Measurements from ENCODE around the gene EIF2S3. TPM values are rescaled to one million over a fixed set of nuclear protein-coding genes. Genes with fewer than 3 reads are reported as not detected.

The EIF2S3 gene
- total and polyA plus RNA-seq, 2 of the 4 experiments (the other 2 are of a cell fraction): 97.9 to 416 TPM

DNA sequence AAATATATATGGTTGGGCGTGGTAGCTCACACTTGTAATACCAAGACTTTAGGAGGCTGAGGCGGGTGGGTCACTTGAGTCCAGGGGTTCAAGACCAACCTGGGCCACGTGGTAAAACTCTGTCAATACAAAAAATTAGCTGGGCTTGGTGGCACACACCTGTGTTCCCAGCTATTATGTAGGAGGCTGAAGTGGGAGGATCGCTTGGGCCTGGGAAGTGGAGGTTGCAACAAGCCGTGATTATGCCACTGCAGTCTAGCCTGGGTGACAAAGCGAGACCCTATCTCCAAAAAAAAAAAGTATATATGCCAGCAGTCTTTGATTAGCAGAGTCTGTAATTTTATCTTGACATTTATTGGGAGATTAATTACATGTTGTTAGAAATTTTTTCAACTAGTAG lies 8.7 kb downstream of the EIF2S3 start:
- Histone ChIP-seq H2BK15ac (ENCODE audit: low read depth, low read length) (no peak overlapping the region), H3K27me3 (ENCODE audit: control insufficient read depth, insufficient read depth, low read length) (no peaks in the 10 kb centered on the region), H3K27ac (ENCODE audit: insufficient read depth, low read length) (no peak overlapping the region), H2AFZ (replicated peaks; ENCODE audit: low read length, poor library complexity) (no peak overlapping the region), H4K5ac (ENCODE audit: low read depth, low read length) (no peak overlapping the region), H3K9me1 (ENCODE audit: insufficient read depth, low read length) (no peaks in the 10 kb centered on the region), H3K56ac (ENCODE audit: extremely low read depth, insufficient read depth, low read length) (no peak overlapping the region), H2BK5ac (ENCODE audit: low read depth, low read length, poor library complexity, severe bottlenecking) (no peak overlapping the region), H3K4me1 (ENCODE audit: control insufficient read depth, insufficient read depth, low read length) (no peaks in the 10 kb centered on the region), H2BK120ac (ENCODE audit: low read depth, low read length) (no peak overlapping the region), H2AK9ac (replicated peaks; ENCODE audit: low read depth, low read length, poor library complexity) (no peak overlapping the region), H3K36me3 (ENCODE audit: control insufficient read depth, insufficient read depth, low read length) (peaks cover 37% of the 10 kb centered on the region), H3K18ac (ENCODE audit: low read depth, low read length) (no peak overlapping the region), H4K91ac (ENCODE audit: insufficient read depth, low read depth, low read length) (no peak overlapping the region), H3K9me3 (ENCODE audit: control insufficient read depth, insufficient read depth, low read length) (no peaks in the 10 kb centered on the region), H3K79me1 (ENCODE audit: low read depth in 1 of 2, low read length in 2 of 2) (peaks cover 0 to 3% of the 10 kb centered on the region in 2 experiments; a peak in 2 of 4 replicates), H4K20me1 (ENCODE audit: insufficient read depth, low read length) (peaks cover 13% of the 10 kb centered on the region), H3K23ac (ENCODE audit: low read depth, low read length) (no peak overlapping the region), H3K4ac (ENCODE audit: low read depth, low read length) (no peak overlapping the region), H3K14ac (replicated peaks; ENCODE audit: low read depth, low read length) (no peak overlapping the region), H2BK20ac (ENCODE audit: low read depth, low read length) (no peak overlapping the region), H3K9ac (ENCODE audit: low read depth, low read length) (no peak overlapping the region), H4K8ac (ENCODE audit: low read depth in 2 of 2, low read length in 2 of 2) (no peak overlapping the region), H2AK5ac (ENCODE audit: low read depth, low read length) (no peak overlapping the region), H3K4me2 (ENCODE audit: low read depth, low read length) (no peak overlapping the region), H3K4me3 (ENCODE audit: insufficient read depth, low read depth, low read length) (no peak overlapping the region)
- ChIA-PET POLR2A (ENCODE audit: unreplicated experiment) (no interaction called here), CTCF (no interaction called here)
- TF ChIP-seq FOS (IDR thresholded peaks at IDR 0.05; ENCODE audit: low read depth, low read length) (no peak), RCOR1 (IDR thresholded peaks at IDR 0.05; ENCODE audit: insufficient replicate concordance, low read length) (no peak), MAFK (IDR thresholded peaks at IDR 0.05; ENCODE audit: low read depth, low read length) (no peak), POLR2A (IDR thresholded peaks at IDR 0.05; ENCODE audit: low read depth, low read length) (no peak), MXI1 (IDR thresholded peaks at IDR 0.05; ENCODE audit: borderline replicate concordance, low read depth, low read length) (no peak), RAD21 (IDR thresholded peaks at IDR 0.05; ENCODE audit: low read length) (no peak), CHD1 (IDR thresholded peaks at IDR 0.05; ENCODE audit: low read depth, low read length) (no peak), BHLHE40 (IDR thresholded peaks at IDR 0.05; ENCODE audit: low read depth, low read length) (no peak)
- TF ChIP-seq, protein P1, sequence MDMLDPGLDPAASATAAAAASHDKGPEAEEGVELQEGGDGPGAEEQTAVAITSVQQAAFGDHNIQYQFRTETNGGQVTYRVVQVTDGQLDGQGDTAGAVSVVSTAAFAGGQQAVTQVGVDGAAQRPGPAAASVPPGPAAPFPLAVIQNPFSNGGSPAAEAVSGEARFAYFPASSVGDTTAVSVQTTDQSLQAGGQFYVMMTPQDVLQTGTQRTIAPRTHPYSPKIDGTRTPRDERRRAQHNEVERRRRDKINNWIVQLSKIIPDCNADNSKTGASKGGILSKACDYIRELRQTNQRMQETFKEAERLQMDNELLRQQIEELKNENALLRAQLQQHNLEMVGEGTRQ (IDR thresholded peaks at IDR 0.05; ENCODE audit: low read depth, low read length): no peak
- intact Hi-C loops (cut with micrococcal nuclease): no loop called here
- dilution Hi-C loops (cut with HindIII; ENCODE audit: low sequenced_read_pairs, unreplicated experiment): no loop called here
- ATAC-seq (ENCODE audit: low read depth): no peak
- WGBS, 2 experiments (ENCODE audit: extremely low coverage in 2 of 2, insufficient read length in 1 of 2): 80% methylated on average over 1 of the region's 6 CpGs; no CpG with 5 or more reads in 1 of the 2 experiments
- no peak for DNase-seq
- in situ Hi-C loops (cut with MboI; ENCODE audit: low sequenced_read_pairs): loop anchor here (25.0 kb wide), 1 partner anchor 351 kb away; no protein-coding TSS in a partner anchor
- BruUV-seq (replicated peaks): no TSS peak
